Heart right ventricle (tissue), 16 donors: ENCODE data around the gene N4BP3. TPM values are rescaled to one million over a fixed set of nuclear protein-coding genes. Genes with fewer than 3 reads are reported as not detected.

Source experiments
- ATAC-seq, 8 donors: fragments of 200-7000 bp; cut with Tn5 transposase; one replicate each; pipeline ENCODE4 v1.9.1; 2020; ENCODE audit warnings: mild to moderate bottlenecking in 8 of 8, moderate library complexity in 8 of 8, moderate number of reproducible peaks in 1 of 8
- DNase-seq, 2 donors: peaks; one replicate each; pipeline ENCODE4 v3.0.0-alpha.2; 2020
- H3K27ac ChIP-seq, 10 donors: fragments of 200-600 bp; sonication (generic) in 2 of 10; one replicate each; pipeline versions ENCODE4 v1.5.0 to v1.8.0; 2020 to 2022; ENCODE audit warnings: mild to moderate bottlenecking in 3 of 10
- H3K27me3 ChIP-seq, 7 donors: fragments of 200-600 bp; one replicate each; pipeline ENCODE4 v1.8.0; 2021 to 2022; ENCODE audit warnings: mild to moderate bottlenecking in 2 of 7
- H3K36me3 ChIP-seq, 9 donors: fragments of 200-600 bp; sonication (generic) in 1 of 9; one replicate each; pipeline versions ENCODE4 v1.5.0 to v1.8.0; 2020 to 2022; ENCODE audit warnings: mild to moderate bottlenecking in 2 of 9
- H3K4me1 ChIP-seq, 9 donors: fragments of 200-600 bp; sonication (generic) in 1 of 9; one replicate each; pipeline versions ENCODE4 v1.5.0 to v1.8.0; 2020 to 2022; ENCODE audit warnings: mild to moderate bottlenecking in 4 of 9
- H3K4me3 ChIP-seq, 10 donors: fragments of 200-600 bp; sonication (generic) in 2 of 10; one replicate each; pipeline versions ENCODE4 v1.5.0 to v1.8.0; 2020 to 2022; ENCODE audit warnings: mild to moderate bottlenecking in 7 of 10, moderate library complexity in 2 of 10
- H3K9me3 ChIP-seq, 11 donors: fragments of 200-600 bp in 10 of 11; sonication (generic) in 2 of 11; one replicate each; pipeline versions ENCODE4 v1.5.0 to v1.8.0; 2013 to 2022; ENCODE audit warnings: mild to moderate bottlenecking in 2 of 11, control low read depth in 1 of 11, moderate library complexity in 1 of 11
- WGBS, 2 donors: extraction: QIAGEN DNeasy Blood & Tissue Kit; methylation state at CpG; one replicate each; pipeline ENCODE4 v1.1.7; 2013; ENCODE audit warnings: inconsistent platforms in 1 of 2; 5-methylcytosine and 5-hydroxymethylcytosine counted together
- intact Hi-C, 10 donors: fragments of 100-400 bp; cut with DNase I; formaldehyde crosslinking; loops; one replicate each; pipeline versions ENCODE4 v1.11.1 to v1.14.2; 2022
- polyA plus RNA-seq, 2 donors: library from polyadenylated mRNA; stranded (reverse); fragments of 200-250 nt; gene quantifications; one replicate each; pipeline ENCODE4 v1.2.3, GENCODE V29; 2013
- total RNA-seq, 10 donors: library from RNA; stranded (reverse); fragmentation: NEBNext Ultra II Directional in 3 of 10; extraction: Animal tissue kit (Norgen Biotek cat#: 25700) in 3 of 10; gene quantifications; one replicate each; pipeline versions ENCODE4 v1.2.1 to v1.2.4, GENCODE V29; 2021 to 2023
- TF ChIP-seq, protein P1 (sequence below), 9 donors: fragments of 200-600 bp; sonication (generic) in 2 of 9; IDR thresholded peaks; one replicate each; pipeline versions ENCODE4 v1.5.0 to v1.8.0; 2021 to 2022; ENCODE audit warnings: antibody characterized with exemption in 9 of 9, mild to moderate bottlenecking in 5 of 9, moderate library complexity in 1 of 9
- donor health status: Arrhythmogenic right ventricular cardiomyopathy.
- donor health status: ischemic (EF 13 %, LVEDD 7.1; RV severe dilation, severe dysfunction).
- donor health status: healthy with polysubstance abuse.
- donor health status: DM: no; HTN: yes; CAD: no.
- donor health status: DM: no; HTN: no; CAD: no.
- donor health status: ischemic (EF 25% LVEDD 6.9; RV normal size, moderate dysfunction).
- donor health status: ischemic (EF 25% LVEDD 5.7; RV mildly dilated, moderate dysfunction).
- donor health status: healthy.
- donor health status: DM: yes; HTN: yes; CAD: no.
- donor health status: Ischemic cardiomyopathy.
- donor health status: ischemic (EF 35%, LVEDD 5.7; RV mildly dilated, moderate dysfunction).
- donor health status: nonischemic (EF 11% LVEDD 7.7; RV severe dilation, severe dysfunction).
- donor health status: DM: yes; HTN: yes; CAD: no.
- donor health status: PGD.
- donor health status: ischemic (EF 29% LVEDD 5.4; RV normal size, mild dysfunction).
- donor health status: nonischemic (EF 23%, LVEDD 6.1; RV moderate dilation, normal function).

The N4BP3 gene
- total and polyA plus RNA-seq, 12 donors, result 1.1 to 5.5 (median 2.8) TPM

DNA sequence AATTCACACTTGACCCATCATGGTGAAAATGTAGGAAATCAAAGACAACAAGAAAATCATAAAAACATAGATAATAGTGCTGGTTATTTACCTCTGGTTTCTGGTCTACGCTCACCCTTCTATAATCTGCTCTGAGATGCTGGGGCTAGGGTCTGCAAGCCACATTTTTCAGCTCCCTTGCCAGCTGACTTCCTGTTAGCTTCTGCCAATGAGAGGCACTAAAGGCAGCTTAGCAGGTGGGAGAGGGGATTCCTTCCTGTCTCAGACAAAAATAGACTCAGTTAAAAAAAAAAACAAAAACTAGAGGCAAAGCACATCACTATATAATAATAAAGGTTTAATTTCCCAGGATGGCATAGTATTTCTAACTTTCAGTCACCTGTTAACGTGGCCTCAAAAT, 20.2 kb upstream of the N4BP3 start:
- DNase-seq (no peak), ATAC-seq (no peak)
- intact Hi-C loops, result no loop called here
- H3K27me3 ChIP-seq, result peaks cover 0 to 17% (median 3%) of the 10 kb centered on the region in 7 donors
- no peak overlapping the region for H3K4me3 ChIP-seq
- no peaks in the 10 kb centered on the region for H3K4me1 ChIP-seq
- H3K36me3 ChIP-seq, result no peaks in the 10 kb centered on the region
- TF ChIP-seq, protein P1, sequence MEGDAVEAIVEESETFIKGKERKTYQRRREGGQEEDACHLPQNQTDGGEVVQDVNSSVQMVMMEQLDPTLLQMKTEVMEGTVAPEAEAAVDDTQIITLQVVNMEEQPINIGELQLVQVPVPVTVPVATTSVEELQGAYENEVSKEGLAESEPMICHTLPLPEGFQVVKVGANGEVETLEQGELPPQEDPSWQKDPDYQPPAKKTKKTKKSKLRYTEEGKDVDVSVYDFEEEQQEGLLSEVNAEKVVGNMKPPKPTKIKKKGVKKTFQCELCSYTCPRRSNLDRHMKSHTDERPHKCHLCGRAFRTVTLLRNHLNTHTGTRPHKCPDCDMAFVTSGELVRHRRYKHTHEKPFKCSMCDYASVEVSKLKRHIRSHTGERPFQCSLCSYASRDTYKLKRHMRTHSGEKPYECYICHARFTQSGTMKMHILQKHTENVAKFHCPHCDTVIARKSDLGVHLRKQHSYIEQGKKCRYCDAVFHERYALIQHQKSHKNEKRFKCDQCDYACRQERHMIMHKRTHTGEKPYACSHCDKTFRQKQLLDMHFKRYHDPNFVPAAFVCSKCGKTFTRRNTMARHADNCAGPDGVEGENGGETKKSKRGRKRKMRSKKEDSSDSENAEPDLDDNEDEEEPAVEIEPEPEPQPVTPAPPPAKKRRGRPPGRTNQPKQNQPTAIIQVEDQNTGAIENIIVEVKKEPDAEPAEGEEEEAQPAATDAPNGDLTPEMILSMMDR (IDR thresholded peaks at IDR 0.05), result no peak
- no peak overlapping the region for H3K27ac ChIP-seq
- H3K9me3 ChIP-seq, result peaks cover 0 to 16% (median 3%) of the 10 kb centered on the region in 11 donors
- 75 to 92% methylated on average over 2 of the region's 2 CpGs for WGBS, 2 donors

DNA sequence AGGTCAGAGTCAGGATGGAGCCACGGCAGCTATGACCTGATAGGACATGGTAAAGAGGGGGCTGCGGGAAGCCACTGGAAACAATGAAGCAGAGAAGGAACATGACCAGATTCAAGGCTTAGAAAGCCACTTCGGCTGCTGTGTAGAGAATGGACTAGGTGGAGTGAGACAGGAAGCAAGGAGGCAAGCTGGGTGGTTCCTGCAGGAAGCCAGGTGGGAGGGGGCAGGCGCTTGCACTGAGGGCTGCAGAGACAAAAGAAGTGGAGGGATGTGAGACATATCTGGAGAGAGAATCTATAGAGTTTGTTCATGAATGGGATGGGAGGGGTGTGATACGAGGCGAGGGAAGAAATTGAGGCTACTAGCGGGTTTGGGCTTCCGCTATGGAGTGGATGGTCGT, 19.0 kb upstream of the N4BP3 start:
- no peak overlapping the region for H3K4me3 ChIP-seq
- no peak overlapping the region for H3K27ac ChIP-seq
- H3K27me3 ChIP-seq, result peaks cover 0 to 9% (median 0%) of the 10 kb centered on the region in 7 donors
- DNase-seq (no peak), ATAC-seq (no peak)
- peaks cover 0 to 16% (median 3%) of the 10 kb centered on the region in 11 donors for H3K9me3 ChIP-seq
- WGBS, 2 donors, result 78 to 80% methylated on average over 9 of the region's 9 CpGs
- no peaks in the 10 kb centered on the region for H3K4me1 ChIP-seq
- TF ChIP-seq, protein P1 (IDR thresholded peaks at IDR 0.05), result no peak
- intact Hi-C loops, result no loop called here
- no peaks in the 10 kb centered on the region for H3K36me3 ChIP-seq

DNA sequence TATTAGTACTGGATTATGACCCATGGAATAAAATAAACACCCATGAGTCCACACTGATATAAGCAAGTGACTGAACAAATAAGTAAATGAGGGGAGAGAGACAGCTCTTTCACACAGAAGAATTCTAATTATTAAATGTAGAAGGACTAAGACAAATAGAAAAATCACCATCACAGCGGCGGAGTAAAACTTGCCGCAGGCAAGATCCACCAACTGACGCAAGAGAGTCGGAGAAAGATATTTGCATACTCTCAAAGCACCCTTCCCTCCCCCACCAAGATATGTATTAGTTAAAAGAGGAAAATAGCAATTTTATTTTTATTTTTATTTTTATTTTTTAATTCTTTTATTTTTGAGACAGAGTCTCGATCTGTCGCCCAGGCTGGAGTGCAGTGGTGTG, 14.6 kb upstream of the N4BP3 start:
- intact Hi-C loops, result no loop called here
- 92 to 95% methylated on average over 7 of the region's 7 CpGs for WGBS, 2 donors
- Histone ChIP-seq H3K27me3 (peaks cover 0 to 4% (median 0%) of the 10 kb centered on the region in 7 donors), H3K4me3 (no peak overlapping the region), H3K9me3 (no peaks in the 10 kb centered on the region), H3K4me1 (no peaks in the 10 kb centered on the region), H3K36me3 (no peaks in the 10 kb centered on the region), H3K27ac (no peak overlapping the region)
- ATAC-seq (no peak), DNase-seq (no peak)
- TF ChIP-seq, protein P1 (IDR thresholded peaks at IDR 0.05), result no peak

DNA sequence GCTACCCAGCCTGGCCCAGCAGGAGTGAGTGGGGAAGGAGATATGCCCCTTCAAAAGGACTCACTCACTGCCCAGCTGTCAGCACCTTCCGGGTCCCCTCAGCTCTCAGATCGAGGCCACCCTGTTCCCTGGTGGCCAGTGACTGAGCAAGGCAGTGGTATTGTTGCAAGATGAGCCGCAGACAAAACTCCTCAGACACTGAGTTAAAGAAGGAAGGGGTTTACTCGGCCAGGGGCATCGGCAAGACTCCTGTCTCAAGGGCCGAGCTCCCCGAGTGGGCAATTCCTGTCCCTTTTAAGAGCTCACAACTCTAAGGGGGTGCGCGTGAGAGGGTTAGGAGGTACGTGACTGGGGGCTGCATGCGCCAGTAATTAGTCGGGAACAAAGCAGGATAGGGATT, 9.7 kb upstream of the N4BP3 start:
- Histone ChIP-seq H3K4me3 (no peak overlapping the region), H3K27me3 (no peaks in the 10 kb centered on the region), H3K9me3 (no peaks in the 10 kb centered on the region), H3K27ac (no peak overlapping the region), H3K36me3 (no peaks in the 10 kb centered on the region), H3K4me1 (peaks cover 0 to under 1% (median 0%) of the 10 kb centered on the region in 9 donors)
- 85 to 90% methylated on average over 12 of the region's 12 CpGs for WGBS, 2 donors
- TF ChIP-seq, protein P1 (IDR thresholded peaks at IDR 0.05), result no peak
- no peak for ATAC-seq
- intact Hi-C loops, result no loop called here
- no peak for DNase-seq
